Testis (tissue), 2 donors: ENCODE results near the gene CRADD.

Experiments used
- POLR2A ChIP-seq: fragments of 450-650 bp; IDR thresholded peaks from one replicate; pipeline ENCODE4 v1.6.1; 2017; ENCODE audit warnings: antibody characterized with exemption, mild to moderate bottlenecking, moderate library complexity
- TF ChIP-seq, protein P1 (sequence below), 3 experiments: fragments of 450-650 bp in 2 of 3; fragments of 200-600 bp in 1 of 3; sonication (generic) in 1 of 3; IDR thresholded peaks; one replicate each; pipeline ENCODE4 v1.5.1; 2016 to 2019; ENCODE audit warnings: antibody characterized with exemption in 3 of 3, mild to moderate bottlenecking in 2 of 3, moderate library complexity in 1 of 3

- TF ChIP-seq, protein P1, sequence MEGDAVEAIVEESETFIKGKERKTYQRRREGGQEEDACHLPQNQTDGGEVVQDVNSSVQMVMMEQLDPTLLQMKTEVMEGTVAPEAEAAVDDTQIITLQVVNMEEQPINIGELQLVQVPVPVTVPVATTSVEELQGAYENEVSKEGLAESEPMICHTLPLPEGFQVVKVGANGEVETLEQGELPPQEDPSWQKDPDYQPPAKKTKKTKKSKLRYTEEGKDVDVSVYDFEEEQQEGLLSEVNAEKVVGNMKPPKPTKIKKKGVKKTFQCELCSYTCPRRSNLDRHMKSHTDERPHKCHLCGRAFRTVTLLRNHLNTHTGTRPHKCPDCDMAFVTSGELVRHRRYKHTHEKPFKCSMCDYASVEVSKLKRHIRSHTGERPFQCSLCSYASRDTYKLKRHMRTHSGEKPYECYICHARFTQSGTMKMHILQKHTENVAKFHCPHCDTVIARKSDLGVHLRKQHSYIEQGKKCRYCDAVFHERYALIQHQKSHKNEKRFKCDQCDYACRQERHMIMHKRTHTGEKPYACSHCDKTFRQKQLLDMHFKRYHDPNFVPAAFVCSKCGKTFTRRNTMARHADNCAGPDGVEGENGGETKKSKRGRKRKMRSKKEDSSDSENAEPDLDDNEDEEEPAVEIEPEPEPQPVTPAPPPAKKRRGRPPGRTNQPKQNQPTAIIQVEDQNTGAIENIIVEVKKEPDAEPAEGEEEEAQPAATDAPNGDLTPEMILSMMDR (IDR thresholded peaks at IDR 0.05): no peak
- no peak for TF ChIP-seq POLR2A
These were observed 176.7 kb downstream of the CRADD start for GRCh38 chr12:93853698-93854478.
